DND-41 (cell line): ENCODE results near the gene ZSCAN18.

Experiments
- ATAC-seq: fragments of 200-7000 bp; cut with Tn5 transposase; 3 replicates; pipeline ENCODE4 v1.9.1; 2021; ENCODE audit warnings: low read depth; ENCODE audit not compliant: insufficient read depth
- DNase-seq: peaks from one replicate; pipeline ENCODE4 v3.0.0-alpha.2; 2020
- H2AFZ ChIP-seq: 2 replicates; pipeline ENCODE4 v1.6.0; 2012; ENCODE audit warnings: low read depth, low read length
- H3K27ac ChIP-seq: 2 replicates; pipeline ENCODE4 v1.5.1; 2012; ENCODE audit warnings: low read length, inconsistent platforms
- H3K27me3 ChIP-seq: fragments of 200-600 bp; sonication (generic); 2 replicates; pipeline ENCODE4 v1.6.0; 2012; ENCODE audit warnings: low read length, mild to moderate bottlenecking, inconsistent platforms; ENCODE audit not compliant: insufficient read depth, poor library complexity
- H3K36me3 ChIP-seq: 2 replicates; pipeline ENCODE4 v1.5.1; 2012; ENCODE audit warnings: low read length, inconsistent platforms; ENCODE audit not compliant: insufficient read depth
- H3K4me1 ChIP-seq: 2 replicates; pipeline ENCODE4 v1.5.1; 2012; ENCODE audit warnings: mild to moderate bottlenecking, low read length; ENCODE audit not compliant: insufficient read depth
- H3K4me2 ChIP-seq: 2 replicates; pipeline ENCODE4 v1.6.0; 2012; ENCODE audit warnings: mild to moderate bottlenecking, moderate library complexity, low read length, inconsistent platforms; ENCODE audit not compliant: insufficient read depth
- H3K4me3 ChIP-seq, 2 experiments: fragments of 200-600 bp in 1 of 2; shearing (Covaris generic) in 1 of 2; 2 replicates each; pipeline ENCODE4 v1.5.1; 2012 to 2016; ENCODE audit warnings: inconsistent platforms in 2 of 2, low read length in 2 of 2, mild to moderate bottlenecking in 2 of 2, low read depth in 1 of 2, moderate library complexity in 1 of 2
- H3K79me2 ChIP-seq: 2 replicates; pipeline ENCODE4 v1.6.0; 2012; ENCODE audit warnings: low read length, inconsistent platforms; ENCODE audit not compliant: insufficient read depth
- H3K9ac ChIP-seq: 2 replicates; pipeline ENCODE4 v1.6.0; 2012; ENCODE audit warnings: low read depth, mild to moderate bottlenecking, inconsistent platforms, low read length, moderate library complexity
- H3K9me3 ChIP-seq: 2 replicates; pipeline ENCODE4 v1.5.1; 2012; ENCODE audit warnings: low read length, moderate library complexity, mild to moderate bottlenecking, inconsistent platforms; ENCODE audit not compliant: insufficient read depth, severe bottlenecking
- H4K20me1 ChIP-seq: 2 replicates; pipeline ENCODE4 v1.6.0; 2012; ENCODE audit warnings: low read length; ENCODE audit not compliant: insufficient read depth
- EZH2 ChIP-seq: IDR thresholded peaks from 3 replicates; pipeline ENCODE4 v1.6.1; 2012; ENCODE audit warnings: borderline replicate concordance, low read depth, mild to moderate bottlenecking, moderate library complexity, low read length, inconsistent platforms; ENCODE audit not compliant: severe bottlenecking
- TF ChIP-seq, protein P1 (sequence below): IDR thresholded peaks from 2 replicates; pipeline ENCODE4 v1.5.1; 2012; ENCODE audit warnings: borderline replicate concordance, low read length, moderate library complexity, mild to moderate bottlenecking; ENCODE audit not compliant: poor library complexity, severe bottlenecking; ENCODE audit errors: extremely low read depth

Gene ZSCAN18

DNA sequence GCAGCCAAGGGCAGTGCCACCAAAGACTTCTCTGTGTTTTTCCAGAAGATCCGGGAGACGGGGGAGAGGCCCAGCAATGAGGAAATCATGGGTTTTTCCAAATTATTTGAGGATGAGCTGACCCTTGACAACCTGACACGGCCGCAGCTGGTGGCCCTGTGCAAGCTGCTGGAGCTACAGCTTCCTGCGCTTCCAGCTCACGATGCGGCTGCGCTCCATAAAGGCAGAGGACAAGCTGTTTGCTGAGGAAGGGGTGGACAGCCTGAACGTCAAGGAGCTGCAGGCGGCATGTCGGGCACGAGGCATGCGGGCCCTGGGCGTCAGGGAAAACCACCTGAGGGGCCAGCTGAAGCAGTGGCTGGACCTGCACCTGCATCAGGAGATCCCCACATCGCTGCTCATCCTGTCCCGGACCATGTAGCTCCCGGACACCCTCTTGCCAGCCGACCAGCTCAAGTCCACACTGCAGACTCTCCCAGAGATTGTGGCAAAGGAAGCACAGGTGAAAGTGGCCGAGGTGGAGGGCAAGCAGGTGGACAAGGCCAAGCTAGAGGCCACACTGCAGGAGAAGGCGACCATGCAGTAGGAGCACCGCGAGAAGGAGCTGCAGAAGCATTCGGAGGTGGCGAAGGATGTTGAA is 52.5 kb downstream of the ZSCAN18 start:
- Histone ChIP-seq H3K9ac (no peak overlapping the region), H3K4me3 (no peak overlapping the region), H3K4me1 (no peaks in the 10 kb centered on the region), H3K27ac (no peak overlapping the region), H3K79me2 (no peaks in the 10 kb centered on the region), H3K9me3 (peaks cover 14% of the 10 kb centered on the region), H4K20me1 (no peaks in the 10 kb centered on the region), H3K4me2 (no peak overlapping the region), H2AFZ (no peak overlapping the region), H3K27me3 (no peaks in the 10 kb centered on the region), H3K36me3 (no peaks in the 10 kb centered on the region)
- no peak for DNase-seq
- ATAC-seq: no peak
- no peak for TF ChIP-seq EZH2
- TF ChIP-seq, protein P1, sequence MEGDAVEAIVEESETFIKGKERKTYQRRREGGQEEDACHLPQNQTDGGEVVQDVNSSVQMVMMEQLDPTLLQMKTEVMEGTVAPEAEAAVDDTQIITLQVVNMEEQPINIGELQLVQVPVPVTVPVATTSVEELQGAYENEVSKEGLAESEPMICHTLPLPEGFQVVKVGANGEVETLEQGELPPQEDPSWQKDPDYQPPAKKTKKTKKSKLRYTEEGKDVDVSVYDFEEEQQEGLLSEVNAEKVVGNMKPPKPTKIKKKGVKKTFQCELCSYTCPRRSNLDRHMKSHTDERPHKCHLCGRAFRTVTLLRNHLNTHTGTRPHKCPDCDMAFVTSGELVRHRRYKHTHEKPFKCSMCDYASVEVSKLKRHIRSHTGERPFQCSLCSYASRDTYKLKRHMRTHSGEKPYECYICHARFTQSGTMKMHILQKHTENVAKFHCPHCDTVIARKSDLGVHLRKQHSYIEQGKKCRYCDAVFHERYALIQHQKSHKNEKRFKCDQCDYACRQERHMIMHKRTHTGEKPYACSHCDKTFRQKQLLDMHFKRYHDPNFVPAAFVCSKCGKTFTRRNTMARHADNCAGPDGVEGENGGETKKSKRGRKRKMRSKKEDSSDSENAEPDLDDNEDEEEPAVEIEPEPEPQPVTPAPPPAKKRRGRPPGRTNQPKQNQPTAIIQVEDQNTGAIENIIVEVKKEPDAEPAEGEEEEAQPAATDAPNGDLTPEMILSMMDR: no peak

GRCh38 chr19:58044886-58045285 is 53.1 kb downstream of the ZSCAN18 start:
- no peak for DNase-seq
- TF ChIP-seq, protein P1: no peak
- no peak for TF ChIP-seq EZH2

GRCh38 chr19:58044391-58044790 is 53.6 kb downstream of the ZSCAN18 start:
- no peak overlapping the region for H3K9ac ChIP-seq
- H2AFZ ChIP-seq: no peak overlapping the region
- H3K9me3 ChIP-seq: peaks cover 14% of the 10 kb centered on the region
- H3K27me3 ChIP-seq: no peaks in the 10 kb centered on the region
- ATAC-seq: no peak
- no peak overlapping the region for H3K4me2 ChIP-seq
- no peak overlapping the region for H3K4me3 ChIP-seq
- no peaks in the 10 kb centered on the region for H3K4me1 ChIP-seq
- no peaks in the 10 kb centered on the region for H4K20me1 ChIP-seq
- no peak overlapping the region for H3K27ac ChIP-seq
- no peak for TF ChIP-seq EZH2
- TF ChIP-seq, protein P1: no peak
- H3K79me2 ChIP-seq: no peaks in the 10 kb centered on the region
- no peaks in the 10 kb centered on the region for H3K36me3 ChIP-seq
- no peak for DNase-seq

More at GRCh38 chr19:58044886-58045285, 53.1 kb downstream of the ZSCAN18 start:
- H3K4me2 ChIP-seq: no peak overlapping the region
- H3K9me3 ChIP-seq: peaks cover 14% of the 10 kb centered on the region
- no peak overlapping the region for H3K9ac ChIP-seq
- H3K79me2 ChIP-seq: no peaks in the 10 kb centered on the region
- H3K27ac ChIP-seq: no peak overlapping the region
- H3K4me3 ChIP-seq: no peak overlapping the region
- ATAC-seq: no peak
- H2AFZ ChIP-seq: no peak overlapping the region
- H3K36me3 ChIP-seq: no peaks in the 10 kb centered on the region
- H3K27me3 ChIP-seq: no peaks in the 10 kb centered on the region
- H3K4me1 ChIP-seq: no peaks in the 10 kb centered on the region
- H4K20me1 ChIP-seq: no peaks in the 10 kb centered on the region
